NB4 (cell line): Measurements from ENCODE around the gene ACADS.

Experiments used
- DNase-seq: peaks from one replicate; pipeline ENCODE4 v3.0.0; 2010; ENCODE audit warnings: low read depth
- H3K4me3 ChIP-seq: one replicate; pipeline ENCODE4 v1.5.1; 2011; ENCODE audit warnings: mild to moderate bottlenecking, low read depth, low read length, moderate library complexity
- CTCF ChIP-seq: IDR thresholded peaks from one replicate; pipeline ENCODE4 v1.5.1; 2012; ENCODE audit warnings: low read depth, low read length
- MAX ChIP-seq: IDR thresholded peaks from 2 replicates; pipeline ENCODE4 v1.6.1; 2011; ENCODE audit warnings: low read depth, low read length
- MYC ChIP-seq: IDR thresholded peaks from 2 replicates; pipeline ENCODE4 v1.6.1; 2011; ENCODE audit warnings: low read depth, low read length
- POLR2A ChIP-seq: IDR thresholded peaks from 2 replicates; pipeline ENCODE4 v1.6.1; 2011; ENCODE audit warnings: mild to moderate bottlenecking; ENCODE audit not compliant: insufficient read length; ENCODE audit errors: extremely low read depth

ACADS gene

GRCh38 chr12:120725659-120726509, at the start of gene ACADS:
Gene ACADS (plus strand): TSS chr12:120725826. CDS start chr12:120725886, 60 bp downstream.
- TF ChIP-seq CTCF = no peak
- TF ChIP-seq POLR2A = peak; percentile 75
- TF ChIP-seq MAX = peak; percentile 57
- peak; percentile 57 for TF ChIP-seq MYC
- peak; percentile 94 for DNase-seq
- H3K4me3 ChIP-seq = peak within 1 kb of the TSS; percentile 65

GRCh38 chr12:120677765-120678473, 47.7 kb upstream of the ACADS start:
- peak; percentile 95 for DNase-seq
- no peak for TF ChIP-seq MYC
- H3K4me3 ChIP-seq = no peak overlapping the region

- TF ChIP-seq POLR2A (no peak), CTCF (no peak), MYC (no peak)
- peak; percentile 67 for DNase-seq
- H3K4me3 ChIP-seq = no peak overlapping the region
Observed at GRCh38 chr12:120678572-120678971, 47.1 kb upstream of the ACADS start.

GRCh38 chr12:120680165-120680738, 45.4 kb upstream of the ACADS start:
- H3K4me3 ChIP-seq = no peak overlapping the region
- DNase-seq = no peak
- TF ChIP-seq POLR2A (no peak), MAX (no peak), CTCF (no peak), MYC (no peak)

- DNase-seq = peak; percentile 70
- H3K4me3 ChIP-seq = no peak overlapping the region
- TF ChIP-seq CTCF (no peak), MYC (no peak), MAX (no peak), POLR2A (no peak)
Observed at GRCh38 chr12:120684523-120684932, 41.1 kb upstream of the ACADS start.

- TF ChIP-seq CTCF = no peak
- TF ChIP-seq MYC = no peak
- TF ChIP-seq MAX = no peak
- no peak for TF ChIP-seq POLR2A
- peak overlapping the region; percentile 84 for H3K4me3 ChIP-seq
- DNase-seq = peak; percentile 36
Observed at GRCh38 chr12:120685522-120685921, 40.1 kb upstream of the ACADS start.
